Inferior parietal cortex (tissue), 1 donor: Measurements from ENCODE around the gene C19orf33.
"Not testable (repeated sequence)": the region's sequence is repeated elsewhere in the genome, so short reads cannot be mapped to it uniquely, and the experiment has no call there.

Experiments
- DNase-seq: peaks from one replicate; pipeline ENCODE4 v3.0.0-alpha.2; 2016; ENCODE audit errors: extremely low spot score

C19orf33 gene

DNA sequence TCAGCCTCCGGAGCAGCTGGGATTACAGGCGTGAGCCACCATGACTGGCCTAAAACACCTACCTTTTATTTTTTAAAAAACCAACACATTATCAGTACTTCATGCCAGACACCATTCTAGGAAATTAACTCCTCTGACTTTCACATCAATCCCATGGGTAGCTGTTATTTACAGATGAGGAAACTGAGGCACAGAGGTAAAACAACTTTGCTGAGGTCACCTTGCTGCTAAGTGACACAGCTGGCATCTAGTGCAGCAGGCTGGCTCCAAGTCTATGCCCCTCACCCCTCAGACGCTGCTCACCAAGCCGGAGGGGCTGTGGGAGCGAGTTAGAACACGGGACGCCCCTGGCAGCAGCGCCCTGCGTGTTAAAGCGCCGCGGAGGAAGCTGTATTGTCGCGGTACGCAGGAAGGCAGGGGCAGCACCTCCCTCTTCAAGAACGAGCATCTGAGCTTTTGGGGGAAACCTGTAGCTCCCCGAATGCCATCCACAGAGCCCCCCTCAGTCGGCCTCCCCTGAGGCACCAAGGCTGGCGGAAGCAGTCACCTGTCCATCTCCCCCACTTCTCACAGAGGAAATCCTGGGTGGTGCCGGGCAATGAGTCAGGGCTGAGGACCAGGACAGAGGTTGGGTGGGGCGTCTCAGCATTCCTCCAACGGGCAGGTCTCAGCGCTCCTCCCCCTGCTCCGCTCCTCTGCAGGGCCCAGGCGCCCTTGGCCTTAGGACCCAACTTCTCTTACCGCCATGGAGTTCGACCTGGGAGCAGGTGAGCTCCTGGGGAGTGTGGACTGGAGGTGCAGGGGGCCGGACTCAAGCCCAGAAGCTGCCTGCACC is at the start of gene C19orf33:
TSS of gene C19orf33 (plus strand) at position 735 of the 835 bp plus-strand sequence. CDS start at position 746, 11 bp downstream.
- DNase-seq, result no peak

DNA sequence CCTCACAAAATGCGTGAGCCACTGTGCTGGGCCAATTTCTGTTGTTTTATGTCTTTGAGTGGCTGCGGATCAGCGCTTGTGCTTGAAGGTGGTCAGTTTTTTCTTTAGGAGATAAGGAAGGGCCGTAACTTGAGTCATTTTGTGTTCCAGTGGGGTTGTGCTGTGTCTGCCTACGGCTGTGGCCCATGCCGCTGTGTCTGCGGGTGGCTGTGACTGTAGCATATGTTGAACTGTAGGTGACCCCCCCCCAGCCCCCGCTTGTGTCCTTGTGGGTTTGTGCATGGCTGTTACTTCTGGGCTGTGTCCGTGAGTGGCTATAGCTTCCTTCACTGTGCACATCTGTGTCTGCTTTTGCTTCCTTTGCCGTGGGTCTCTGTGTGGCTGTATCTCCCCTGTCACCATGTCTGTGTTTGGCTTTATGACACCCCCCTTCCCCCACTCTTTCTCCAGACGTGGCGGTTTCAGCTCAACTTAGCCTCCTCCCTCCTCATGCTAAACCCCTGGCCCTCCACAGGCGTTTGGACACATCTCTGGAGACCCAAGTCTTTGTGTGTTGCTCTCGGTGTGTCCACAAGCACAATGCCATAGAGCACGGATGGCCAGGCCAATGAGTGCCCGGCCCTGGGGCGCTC is 48.6 kb upstream of the C19orf33 start:
- no peak for DNase-seq

DNA sequence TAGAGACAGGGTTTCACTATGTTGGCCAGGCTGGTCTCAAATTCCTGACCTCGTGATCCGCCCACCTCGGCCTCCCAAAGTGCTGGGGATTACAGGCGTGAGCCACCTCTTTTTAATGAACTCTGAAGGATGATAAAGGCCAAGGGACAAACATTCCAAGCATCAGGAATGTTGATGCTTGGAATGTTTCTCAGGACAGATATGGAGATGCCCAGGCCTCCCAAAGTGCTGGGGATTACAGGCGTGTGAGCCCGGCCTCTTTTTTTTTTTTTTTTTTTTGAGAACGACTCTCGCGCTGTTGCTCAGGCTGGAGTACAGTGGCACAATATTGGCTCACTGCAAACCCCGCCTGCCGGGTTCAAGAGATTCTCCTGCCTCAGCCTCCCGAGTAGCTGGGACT is 42.1 kb upstream of the C19orf33 start:
- DNase-seq, result not testable (repeated sequence)

DNA sequence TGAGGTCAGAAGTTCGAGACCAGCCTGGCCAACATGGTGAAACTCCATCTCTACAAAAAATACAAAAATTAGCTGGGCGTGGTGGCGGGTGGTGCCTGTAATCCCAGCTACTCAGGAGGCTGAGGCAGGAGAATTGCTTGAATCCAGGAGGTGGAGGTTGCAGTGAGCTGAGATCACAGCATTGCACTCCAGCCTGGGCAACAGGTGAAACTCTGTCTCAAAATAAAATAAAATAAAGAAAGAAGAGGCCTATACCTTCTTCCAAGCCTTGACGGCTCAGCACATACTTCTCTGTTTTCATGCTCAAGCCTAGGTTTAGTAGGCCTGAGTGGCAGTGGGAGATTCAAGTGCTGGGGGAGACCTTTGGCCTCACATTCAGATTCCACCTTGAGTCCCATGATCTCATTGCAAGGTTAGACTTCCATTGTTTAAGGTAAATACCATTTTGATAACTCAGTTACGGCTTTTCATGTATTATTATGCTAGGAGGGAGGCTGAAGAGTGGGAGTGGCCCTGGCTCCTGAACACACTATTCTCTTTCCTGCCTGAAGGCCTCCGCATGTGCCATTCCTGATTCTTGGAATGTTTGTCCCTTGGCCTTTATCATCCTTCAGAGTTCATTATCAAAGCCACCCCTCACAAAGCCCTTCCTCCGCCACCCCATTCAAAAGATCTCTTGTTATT is 41.3 kb upstream of the C19orf33 start:
- DNase-seq, result no peak

DNA sequence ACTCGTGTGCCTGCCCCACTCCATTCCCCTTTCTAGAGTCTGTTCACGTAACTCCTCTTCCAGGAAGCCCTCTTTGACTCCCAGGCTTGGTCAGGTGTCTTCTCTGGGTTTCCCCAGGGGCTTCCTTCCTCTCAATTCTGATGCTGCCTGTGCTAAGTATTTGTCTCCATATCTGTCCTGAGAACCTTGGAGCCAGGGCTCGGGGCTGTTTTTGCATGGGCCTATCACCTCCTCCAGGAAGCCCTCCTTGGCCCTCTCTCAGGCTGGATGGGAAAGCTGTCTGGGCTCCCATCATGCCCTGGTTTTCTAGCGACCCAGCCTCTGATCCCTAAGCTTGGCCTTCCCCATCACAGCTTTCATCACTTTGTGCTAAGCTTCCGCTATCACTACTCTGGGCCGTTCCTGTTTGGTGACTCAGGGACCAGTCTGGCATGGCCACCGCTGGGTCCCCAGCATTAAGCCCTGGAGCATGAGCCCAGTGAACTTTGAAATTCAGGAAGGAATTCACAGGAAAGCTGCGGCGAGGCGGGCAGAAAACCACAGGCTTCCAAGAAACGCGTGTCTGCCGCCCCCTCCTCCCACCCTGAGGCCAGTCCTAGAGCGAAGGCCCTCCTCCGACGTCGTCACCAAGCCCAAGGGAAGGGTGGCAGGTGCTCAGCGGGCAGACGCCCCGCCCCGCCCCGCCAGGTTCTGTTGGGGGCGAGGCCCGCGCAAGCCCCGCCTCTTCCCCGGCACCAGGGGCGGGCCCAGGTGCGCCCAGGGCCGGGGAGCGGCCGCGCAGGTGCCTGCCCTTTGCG is 40.2 kb upstream of the C19orf33 start:
- no peak for DNase-seq

DNA sequence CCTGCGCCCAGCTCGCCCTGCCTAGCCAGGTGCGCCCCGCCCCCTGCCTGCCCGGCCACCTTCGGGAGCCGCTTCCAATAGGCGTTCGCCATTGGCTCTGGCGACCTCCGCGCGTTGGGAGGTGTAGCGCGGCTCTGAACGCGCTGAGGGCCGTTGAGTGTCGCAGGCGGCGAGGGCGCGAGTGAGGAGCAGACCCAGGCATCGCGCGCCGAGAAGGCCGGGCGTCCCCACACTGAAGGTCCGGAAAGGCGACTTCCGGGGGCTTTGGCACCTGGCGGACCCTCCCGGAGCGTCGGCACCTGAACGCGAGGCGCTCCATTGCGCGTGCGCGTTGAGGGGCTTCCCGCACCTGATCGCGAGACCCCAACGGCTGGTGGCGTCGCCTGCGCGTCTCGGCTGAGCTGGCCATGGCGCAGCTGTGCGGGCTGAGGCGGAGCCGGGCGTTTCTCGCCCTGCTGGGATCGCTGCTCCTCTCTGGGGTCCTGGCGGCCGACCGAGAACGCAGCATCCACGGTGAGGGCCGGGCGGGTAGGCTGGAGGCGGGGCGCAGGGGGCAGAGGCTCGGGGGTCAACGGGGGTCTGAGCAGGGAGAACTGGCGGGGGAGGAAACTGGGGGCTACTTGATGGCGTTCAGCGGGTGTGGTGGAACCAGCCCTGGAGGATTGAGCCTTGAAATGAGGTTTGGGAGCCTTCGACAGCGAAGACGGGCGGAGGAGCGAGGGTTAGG is 39.4 kb upstream of the C19orf33 start, which contains the start of gene SPINT2:
TSS of gene SPINT2 (plus strand) at position 88 of the 727 bp plus-strand sequence. CDS start at position 408, 320 bp downstream.
- no peak for DNase-seq

DNA sequence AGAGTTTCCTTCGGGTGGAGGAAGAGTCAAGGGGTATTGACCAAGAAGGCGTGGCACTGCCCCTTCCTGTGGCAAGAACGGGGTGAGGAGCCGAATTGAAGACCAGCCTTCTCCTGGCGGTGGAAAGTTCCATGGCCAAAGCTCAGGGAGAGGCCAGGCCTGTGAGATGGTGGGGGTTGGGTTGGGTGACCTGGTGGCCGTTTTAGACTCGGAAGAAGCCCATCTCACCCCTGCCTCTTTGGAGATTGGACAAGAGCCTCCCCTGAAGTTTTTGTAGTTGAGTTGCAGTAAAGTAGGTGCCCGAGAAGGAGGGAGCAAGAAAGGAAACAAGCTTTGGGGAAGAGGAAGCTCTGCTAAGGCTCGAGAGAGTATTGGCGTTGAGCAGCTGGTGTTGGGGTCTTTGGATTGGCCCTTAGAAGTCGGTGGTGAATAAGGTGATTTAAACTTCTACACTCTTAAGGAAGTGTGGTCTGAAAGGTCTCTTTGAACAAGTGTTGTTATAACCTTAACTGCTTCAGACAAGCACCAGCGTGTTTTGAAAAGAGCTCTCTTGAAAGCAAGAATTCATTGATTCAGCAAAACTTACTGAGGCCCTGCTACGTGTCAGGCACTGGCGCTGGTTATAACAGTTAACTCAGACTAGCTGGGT is 38.7 kb upstream of the C19orf33 start:
- DNase-seq, result no peak

DNA sequence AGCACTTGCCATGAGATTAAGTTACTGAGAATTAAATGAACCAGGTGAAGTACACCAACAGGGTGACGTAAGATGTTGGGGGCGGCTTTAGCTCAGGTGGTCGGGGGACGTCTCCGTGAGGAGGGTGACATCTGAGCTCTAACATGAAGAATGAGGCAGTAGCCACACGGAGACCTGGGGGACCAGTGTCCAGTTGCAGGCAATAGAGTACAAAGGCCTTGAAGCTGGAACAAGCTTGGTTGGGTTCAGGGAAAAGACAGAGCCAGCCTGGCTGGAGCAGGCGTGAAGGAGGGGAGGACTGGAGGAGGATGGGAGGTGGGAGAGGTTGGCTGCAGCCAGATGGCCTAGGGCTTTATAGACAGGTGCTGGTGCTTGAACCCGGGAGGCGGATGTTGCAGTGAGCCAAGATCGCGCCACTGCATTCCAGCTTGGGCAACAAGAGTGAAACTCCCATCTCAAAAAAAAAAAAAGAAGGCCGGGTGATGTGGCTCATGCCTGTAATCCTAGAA is 38.1 kb upstream of the C19orf33 start:
- DNase-seq, result no peak

DNA sequence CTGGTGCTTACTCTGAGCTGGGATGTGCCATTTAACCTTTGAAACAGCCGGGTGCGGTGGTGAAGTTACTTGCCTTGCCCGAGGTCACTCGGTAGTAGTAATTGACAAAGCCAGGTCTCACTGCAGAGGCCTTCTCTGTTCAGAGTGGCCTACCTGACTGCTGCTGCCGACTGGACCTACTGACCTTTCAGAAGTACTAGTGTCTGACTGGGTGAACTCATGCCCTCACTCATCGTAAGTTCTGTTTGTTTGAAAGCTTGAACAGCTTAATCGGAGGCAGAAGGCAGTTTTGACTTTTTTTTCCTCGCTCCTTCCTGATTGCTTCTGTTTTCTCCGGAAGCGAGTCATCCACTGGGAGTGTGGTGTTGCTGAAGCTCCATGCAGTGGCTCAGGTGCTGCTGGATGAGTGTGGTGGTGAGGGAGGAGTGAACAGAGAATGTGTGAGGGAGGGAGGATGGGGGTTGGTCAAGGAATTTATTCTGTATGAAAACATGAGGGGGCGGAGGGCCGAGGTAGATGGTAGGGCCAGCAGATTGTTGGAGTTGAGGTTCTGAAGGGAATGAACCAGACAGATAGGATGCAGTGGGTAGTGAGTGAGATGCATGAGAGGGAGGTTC is 37.0 kb upstream of the C19orf33 start:
- DNase-seq, result no peak

DNA sequence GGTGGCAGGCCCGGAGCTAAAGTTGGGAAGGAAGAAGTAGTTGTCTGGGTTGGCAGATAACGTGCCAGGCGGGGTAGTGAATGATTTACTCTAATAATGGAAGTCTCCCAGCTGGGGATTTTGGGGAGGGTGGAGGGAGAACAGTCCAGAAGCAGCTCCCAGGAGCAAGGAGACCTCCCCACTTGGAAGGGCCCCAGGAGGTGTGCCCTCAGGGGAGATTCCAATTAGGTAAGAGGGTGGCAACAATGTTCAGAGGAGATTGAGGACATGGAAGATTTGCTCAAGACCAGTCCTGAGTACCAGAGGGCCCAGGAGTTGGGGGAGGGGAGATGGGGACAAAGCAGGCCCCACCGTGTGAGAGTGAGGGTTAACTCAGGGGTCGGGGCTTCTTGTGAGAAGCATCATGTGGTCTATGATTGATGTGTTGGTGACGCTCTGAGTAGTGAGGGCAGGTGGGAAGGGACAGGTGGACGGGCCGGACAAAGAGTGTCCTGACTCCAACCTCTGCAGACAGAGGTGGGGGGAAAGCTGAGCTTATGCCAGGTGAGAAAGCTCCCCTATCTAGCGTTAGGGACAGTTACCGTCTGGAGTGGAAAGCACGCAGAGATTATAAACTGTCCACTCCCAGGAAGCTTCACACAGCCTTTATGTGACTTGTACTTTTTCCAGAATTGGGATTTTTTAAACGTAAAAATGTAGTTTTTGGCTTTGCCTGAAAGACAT is 36.1 kb upstream of the C19orf33 start:
- no peak for DNase-seq

DNA sequence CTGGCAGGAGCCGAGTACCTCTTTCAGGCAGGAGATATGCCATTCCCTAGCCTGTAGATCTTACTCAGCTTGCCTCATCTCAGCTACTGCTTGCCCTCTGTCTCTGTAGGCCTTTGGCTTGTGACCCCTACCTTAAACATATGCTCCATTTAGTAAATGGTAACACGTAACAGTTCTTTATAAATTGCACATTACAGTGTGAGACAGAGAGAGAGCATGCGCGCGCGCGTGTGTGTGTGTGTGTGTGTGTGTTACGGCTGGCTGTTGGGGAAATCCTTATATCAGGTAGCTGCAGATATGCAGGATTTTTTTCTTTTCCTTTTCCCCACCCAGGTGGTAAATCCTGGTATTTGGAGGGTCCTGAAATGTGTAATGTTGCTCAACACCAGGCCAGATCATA is 35.5 kb upstream of the C19orf33 start:
- DNase-seq, result no peak

DNA sequence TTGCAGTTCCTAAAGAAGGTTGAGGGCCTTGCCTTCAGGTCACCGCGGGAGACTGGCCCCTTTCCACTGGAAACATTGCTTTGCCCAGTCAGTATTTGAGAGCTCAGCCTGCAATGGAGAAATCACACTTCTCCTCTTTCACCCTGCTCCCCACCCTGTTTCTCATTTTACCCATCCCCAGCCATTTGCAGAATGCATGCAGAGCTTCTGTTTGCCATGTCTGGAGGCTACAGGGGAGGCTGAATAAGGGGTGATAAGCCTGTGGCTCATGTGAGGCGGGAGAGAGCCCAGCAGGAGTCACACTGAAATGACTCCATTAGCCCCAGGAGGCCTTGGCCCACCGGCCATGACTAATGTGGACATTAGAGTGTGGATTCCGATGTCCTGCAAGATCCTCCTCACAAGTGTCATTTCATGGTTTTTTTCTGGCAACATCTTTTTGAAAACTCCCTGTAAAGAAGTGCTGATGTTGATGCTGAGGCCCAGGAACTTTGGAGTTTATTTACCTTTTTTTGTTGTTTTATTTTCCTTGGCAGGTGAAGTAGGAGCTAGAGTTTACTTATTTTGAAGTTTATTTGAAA is 33.4 kb upstream of the C19orf33 start:
- no peak for DNase-seq

DNA sequence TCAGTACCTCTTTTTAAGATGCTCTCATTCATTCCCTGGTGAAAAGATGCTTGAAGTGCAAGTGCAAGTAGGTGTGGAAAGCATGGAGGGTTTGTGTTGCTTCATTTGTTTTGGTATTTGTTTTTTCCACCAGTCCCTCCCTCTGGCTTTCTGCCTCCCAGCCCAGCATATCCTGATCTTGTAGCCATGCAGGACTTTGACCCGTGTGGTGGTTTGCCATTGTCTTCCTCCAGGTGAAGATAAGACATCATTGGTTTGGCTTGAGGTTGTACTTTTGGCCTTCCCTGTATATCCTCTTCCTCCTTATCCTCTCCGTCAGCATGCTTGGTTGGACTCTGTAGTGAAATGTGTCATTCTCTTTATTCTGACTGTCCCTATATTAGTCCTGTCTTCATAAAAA is 30.6 kb upstream of the C19orf33 start:
- DNase-seq, result no peak

DNA sequence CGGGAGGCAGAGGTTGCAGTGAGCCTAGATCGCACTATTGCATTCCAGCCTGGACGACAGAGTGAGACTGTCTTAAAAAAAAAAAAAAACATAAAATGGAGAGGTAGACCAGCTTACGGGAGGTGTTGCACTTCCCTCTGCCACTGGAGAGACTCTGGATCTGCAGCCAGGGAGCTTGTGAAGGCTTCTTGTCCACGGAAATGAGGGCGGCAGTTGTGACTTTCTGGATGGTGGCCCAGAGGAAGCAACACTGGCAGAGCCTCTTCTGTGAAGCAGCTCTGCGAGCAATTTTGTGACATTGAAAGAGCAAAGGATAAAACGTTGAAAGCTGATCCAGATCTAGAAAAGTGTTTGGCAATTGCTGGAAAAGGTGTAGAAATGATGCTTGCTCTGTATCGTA is 29.3 kb upstream of the C19orf33 start:
- DNase-seq, result peak; percentile 65

DNA sequence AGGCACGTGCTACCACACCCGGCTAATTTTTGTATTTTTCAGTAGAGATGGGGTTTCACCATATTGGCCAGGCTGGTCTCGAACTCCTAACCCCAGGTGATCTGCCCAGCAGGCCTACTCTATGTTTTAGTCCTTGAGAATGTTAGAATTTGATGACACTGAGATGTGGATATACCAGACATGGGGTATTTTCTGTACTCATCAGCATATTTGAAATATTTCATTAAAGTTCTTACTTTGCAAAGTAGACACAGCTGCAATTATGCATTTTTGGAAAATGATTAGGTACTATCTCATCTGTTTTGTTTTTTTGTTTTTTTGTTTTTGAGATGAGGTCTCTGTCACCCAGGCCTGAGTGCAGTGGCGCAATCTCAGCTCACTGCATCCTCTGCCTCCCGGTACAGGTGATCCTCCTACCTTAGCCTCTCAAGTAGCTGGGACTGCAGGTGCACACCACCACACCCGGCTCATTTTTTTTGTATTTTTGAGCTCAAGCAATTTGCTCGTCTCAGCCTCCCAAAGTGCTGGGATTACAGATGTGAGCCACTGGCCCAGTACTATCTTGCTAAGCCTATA is 27.0 kb upstream of the C19orf33 start:
- no peak for DNase-seq

DNA sequence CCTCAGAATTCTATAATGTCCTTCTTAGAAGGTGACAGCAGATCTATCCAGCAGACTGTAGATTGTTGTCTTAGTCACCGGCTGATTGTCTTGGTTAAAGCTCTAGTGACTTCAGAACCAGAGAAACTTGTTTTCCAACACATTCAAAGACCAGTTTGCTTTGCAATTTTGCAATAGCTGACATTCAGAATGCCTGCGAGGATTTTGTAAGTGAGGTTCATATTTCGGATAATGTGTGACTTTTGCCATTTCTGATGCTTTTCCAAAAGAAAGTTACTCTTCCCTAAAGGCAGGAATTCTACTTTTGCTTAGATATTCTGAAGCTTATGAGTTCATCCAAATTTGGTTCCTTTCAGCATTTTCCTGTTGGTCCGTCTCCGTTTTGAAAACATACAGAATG is 26.5 kb upstream of the C19orf33 start:
- no peak for DNase-seq

DNA sequence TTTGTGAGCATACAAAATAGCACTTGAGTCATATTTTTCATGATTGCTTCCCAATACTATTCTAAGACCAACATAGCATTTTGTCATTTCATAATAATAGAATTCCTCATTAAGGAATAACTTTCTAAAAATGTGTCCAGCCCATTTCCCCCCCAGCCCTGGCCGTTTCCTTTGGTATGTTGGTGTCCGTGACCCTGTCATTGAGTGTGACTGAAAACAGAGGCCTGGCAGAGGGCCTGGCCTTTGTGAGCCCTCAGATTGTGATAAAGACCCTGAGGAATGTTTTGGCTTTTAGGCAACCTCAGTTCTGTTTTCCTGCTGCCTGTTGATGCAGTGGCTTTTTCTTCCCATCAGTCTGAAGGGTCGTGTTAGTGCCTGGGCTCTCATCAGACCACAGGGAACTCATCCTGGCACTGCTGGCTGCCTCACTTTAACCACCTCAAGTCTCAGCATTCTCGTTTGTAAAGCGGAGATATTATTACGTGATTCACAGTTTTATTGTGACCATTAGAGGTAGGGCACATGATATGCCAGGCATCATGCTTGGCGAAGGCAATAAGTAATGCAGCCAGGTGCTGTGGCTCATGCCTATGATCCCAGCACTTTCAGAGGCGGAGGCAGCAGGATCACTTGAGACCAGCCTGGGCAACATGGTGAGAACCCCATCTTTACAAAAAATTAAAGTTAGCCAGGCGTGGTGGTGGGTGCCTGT is 25.9 kb upstream of the C19orf33 start:
- DNase-seq, result no peak

DNA sequence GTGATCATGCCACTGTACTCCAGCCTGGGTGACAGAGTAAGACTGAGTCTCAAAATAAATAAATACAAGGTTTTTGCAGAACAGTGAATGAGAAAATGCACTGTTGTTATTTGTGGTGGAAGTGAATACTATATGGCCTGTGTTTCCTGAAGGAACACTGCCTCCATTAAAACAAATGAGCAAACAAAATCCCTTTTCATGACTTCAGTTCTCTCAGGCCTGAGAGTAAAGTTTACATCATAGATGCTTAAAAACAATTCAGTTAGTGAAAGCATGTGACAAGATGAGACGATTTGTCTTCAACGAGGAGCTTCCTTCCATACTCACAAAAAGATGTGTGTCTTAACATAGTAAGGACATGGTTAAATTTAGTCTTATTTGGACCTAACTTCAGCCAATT is 25.3 kb upstream of the C19orf33 start:
- no peak for DNase-seq
